Vagina (tissue), 2 donors: ENCODE measurements around the gene ERH.

Source experiments
- POLR2A ChIP-seq, 2 donors: fragments of 450-650 bp; IDR thresholded peaks; one replicate each; pipeline ENCODE4 v1.6.1; 2017; ENCODE audit warnings: antibody characterized with exemption in 2 of 2, mild to moderate bottlenecking in 2 of 2, moderate library complexity in 2 of 2
- TF ChIP-seq, protein P1 (sequence below), 3 experiments: fragments of 450-650 bp in 2 of 3; fragments of 200-600 bp in 1 of 3; sonication (generic) in 1 of 3; IDR thresholded peaks; one replicate each; pipeline ENCODE4 v1.5.1; 2017 to 2019; ENCODE audit warnings: antibody characterized with exemption in 3 of 3, mild to moderate bottlenecking in 2 of 3, moderate library complexity in 2 of 3

DNA sequence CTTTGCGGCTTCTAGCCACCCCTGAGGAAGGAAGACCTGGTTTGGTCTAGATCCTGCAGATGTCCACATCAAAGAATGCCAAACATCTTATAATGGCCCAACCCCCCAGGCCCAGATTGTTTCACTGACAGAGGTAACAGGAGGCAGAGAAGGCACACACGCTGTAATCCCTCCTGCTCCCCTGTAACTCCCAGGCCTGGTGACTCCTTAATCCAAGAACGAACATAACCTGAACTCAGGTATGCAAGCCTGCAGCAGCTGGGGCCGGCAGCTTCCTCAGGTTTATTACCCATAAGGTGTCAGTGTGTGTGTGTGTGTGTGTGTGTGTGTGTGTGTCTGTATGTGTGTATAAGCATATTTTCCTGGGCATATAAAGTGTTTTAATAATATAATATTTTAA lies 52.7 kb downstream of the ERH start:
- TF ChIP-seq, protein P1, sequence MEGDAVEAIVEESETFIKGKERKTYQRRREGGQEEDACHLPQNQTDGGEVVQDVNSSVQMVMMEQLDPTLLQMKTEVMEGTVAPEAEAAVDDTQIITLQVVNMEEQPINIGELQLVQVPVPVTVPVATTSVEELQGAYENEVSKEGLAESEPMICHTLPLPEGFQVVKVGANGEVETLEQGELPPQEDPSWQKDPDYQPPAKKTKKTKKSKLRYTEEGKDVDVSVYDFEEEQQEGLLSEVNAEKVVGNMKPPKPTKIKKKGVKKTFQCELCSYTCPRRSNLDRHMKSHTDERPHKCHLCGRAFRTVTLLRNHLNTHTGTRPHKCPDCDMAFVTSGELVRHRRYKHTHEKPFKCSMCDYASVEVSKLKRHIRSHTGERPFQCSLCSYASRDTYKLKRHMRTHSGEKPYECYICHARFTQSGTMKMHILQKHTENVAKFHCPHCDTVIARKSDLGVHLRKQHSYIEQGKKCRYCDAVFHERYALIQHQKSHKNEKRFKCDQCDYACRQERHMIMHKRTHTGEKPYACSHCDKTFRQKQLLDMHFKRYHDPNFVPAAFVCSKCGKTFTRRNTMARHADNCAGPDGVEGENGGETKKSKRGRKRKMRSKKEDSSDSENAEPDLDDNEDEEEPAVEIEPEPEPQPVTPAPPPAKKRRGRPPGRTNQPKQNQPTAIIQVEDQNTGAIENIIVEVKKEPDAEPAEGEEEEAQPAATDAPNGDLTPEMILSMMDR (IDR thresholded peaks at IDR 0.05), result no peak
- no peak for TF ChIP-seq POLR2A (IDR thresholded peaks at IDR 0.05)
